H9 (cell line): ENCODE results near the gene LMBRD2. TPM values are rescaled to one million over a fixed set of nuclear protein-coding genes. Genes with fewer than 3 reads are reported as not detected.
A peak's percentile ranks its signal among the peaks of the same experiment; 100 is the strongest.

Experiments used
- DNase-seq: peaks from one replicate; pipeline ENCODE4 v3.0.0-alpha.2; 2017
- H2AFZ ChIP-seq: one replicate; pipeline ENCODE4 v1.6.1; 2013; ENCODE audit warnings: mild to moderate bottlenecking, low read length, control low read depth, moderate library complexity
- H2AK5ac ChIP-seq: 2 replicates; pipeline ENCODE4 v1.6.1; 2013; ENCODE audit warnings: low read length, control low read depth, mixed read lengths; ENCODE audit not compliant: insufficient read length
- H2BK120ac ChIP-seq: one replicate; pipeline ENCODE4 v1.6.1; 2013; ENCODE audit warnings: low read depth, mild to moderate bottlenecking, low read length, control low read depth, inconsistent platforms; ENCODE audit not compliant: poor library complexity, severe bottlenecking
- H2BK12ac ChIP-seq: 2 replicates; pipeline ENCODE4 v1.6.1; 2013; ENCODE audit warnings: low read length, control low read depth, mixed read lengths, low read depth; ENCODE audit not compliant: insufficient read length
- H2BK15ac ChIP-seq: 2 replicates; pipeline ENCODE4 v1.6.1; 2013; ENCODE audit warnings: low read depth, low read length, control low read depth
- H2BK20ac ChIP-seq: one replicate; pipeline ENCODE4 v1.6.1; 2013; ENCODE audit warnings: low read depth, mild to moderate bottlenecking, low read length, control low read depth, inconsistent platforms; ENCODE audit not compliant: poor library complexity, severe bottlenecking
- H2BK5ac ChIP-seq: 2 replicates; pipeline ENCODE4 v1.6.1; 2013; ENCODE audit warnings: low read length, control low read depth, mixed read lengths; ENCODE audit not compliant: insufficient read length
- H3K14ac ChIP-seq: 2 replicates; pipeline ENCODE4 v1.6.1; 2013; ENCODE audit warnings: low read length, control low read depth; ENCODE audit not compliant: insufficient read depth
- H3K18ac ChIP-seq: 2 replicates; pipeline ENCODE4 v1.6.1; 2013; ENCODE audit warnings: low read depth, mild to moderate bottlenecking, mixed read lengths, low read length, control low read depth; ENCODE audit not compliant: insufficient read length
- H3K23ac ChIP-seq: 2 replicates; pipeline ENCODE4 v1.6.1; 2013; ENCODE audit warnings: low read length, control low read depth, mixed read lengths, low read depth; ENCODE audit not compliant: insufficient read length
- H3K23me2 ChIP-seq: 2 replicates; pipeline ENCODE4 v1.6.1; 2013; ENCODE audit warnings: low read depth, mild to moderate bottlenecking, mixed read lengths, low read length, control low read depth; ENCODE audit not compliant: insufficient read length, poor library complexity, severe bottlenecking
- H3K27ac ChIP-seq: 2 replicates; pipeline ENCODE4 v1.5.1; 2013; ENCODE audit warnings: low read length, control low read depth, mixed read lengths, low read depth; ENCODE audit not compliant: insufficient read length
- H3K27me3 ChIP-seq: 2 replicates; pipeline ENCODE4 v1.6.1; 2013; ENCODE audit warnings: low read length, control low read depth, inconsistent platforms; ENCODE audit not compliant: insufficient read depth
- H3K4ac ChIP-seq: 2 replicates; pipeline ENCODE4 v1.6.1; 2013; ENCODE audit warnings: low read depth, mild to moderate bottlenecking, control low read depth, inconsistent platforms, low read length, moderate library complexity
- H3K4me1 ChIP-seq: 2 replicates; pipeline ENCODE4 v1.6.1; 2013; ENCODE audit warnings: low read length, control low read depth, inconsistent platforms; ENCODE audit not compliant: insufficient read depth
- H3K4me2 ChIP-seq: 2 replicates; pipeline ENCODE4 v1.6.1; 2013; ENCODE audit warnings: low read length, control low read depth, mixed read lengths; ENCODE audit not compliant: insufficient read length, insufficient read depth
- H3K56ac ChIP-seq: 2 replicates; pipeline ENCODE4 v1.6.1; 2013; ENCODE audit warnings: low read depth, mild to moderate bottlenecking, mixed read lengths, low read length, control low read depth; ENCODE audit not compliant: insufficient read length
- H3K79me1 ChIP-seq: 2 replicates; pipeline ENCODE4 v1.6.1; 2013; ENCODE audit warnings: low read depth, mild to moderate bottlenecking, moderate library complexity, low read length, control low read depth, inconsistent platforms; ENCODE audit not compliant: insufficient read depth, poor library complexity, severe bottlenecking
- H3K79me2 ChIP-seq: 2 replicates; pipeline ENCODE4 v1.6.1; 2013; ENCODE audit warnings: low read length, control low read depth, inconsistent platforms; ENCODE audit not compliant: insufficient read depth
- H3K9ac ChIP-seq: 2 replicates; pipeline ENCODE4 v1.6.1; 2013; ENCODE audit warnings: low read length, control low read depth, mixed read lengths; ENCODE audit not compliant: insufficient read length; ENCODE audit errors: extremely low read depth
- H3K9me3 ChIP-seq: one replicate; pipeline ENCODE4 v1.6.1; 2013; ENCODE audit warnings: low read depth, low read length, inconsistent platforms; ENCODE audit not compliant: control insufficient read depth
- H3T11ph ChIP-seq: one replicate; pipeline ENCODE4 v1.6.1; 2013; ENCODE audit warnings: mild to moderate bottlenecking, low read length, control low read depth, inconsistent platforms
- H4K20me1 ChIP-seq: one replicate; pipeline ENCODE4 v1.6.1; 2013; ENCODE audit not compliant: control insufficient read depth, insufficient read length, insufficient read depth
- H4K5ac ChIP-seq: 2 replicates; pipeline ENCODE4 v1.6.1; 2013; ENCODE audit warnings: low read depth, mild to moderate bottlenecking, mixed read lengths, low read length, control low read depth; ENCODE audit not compliant: insufficient read length
- H4K8ac ChIP-seq: replicated peaks from 2 replicates; pipeline ENCODE4 v1.6.1; 2013; ENCODE audit warnings: low read length, control low read depth, mixed read lengths, low read depth; ENCODE audit not compliant: insufficient read length
- H4K91ac ChIP-seq: 2 replicates; pipeline ENCODE4 v1.6.1; 2013; ENCODE audit warnings: low read depth, mild to moderate bottlenecking, moderate library complexity, mixed read lengths, low read length, control low read depth; ENCODE audit not compliant: insufficient read length
- H3K27ac Mint-ChIP-seq, 3 experiments: 2 replicates in 2 of 3; 3 replicates in 1 of 3; pipeline ENCODE4 v1.8.0; 2020 to 2021; ENCODE audit warnings: mixed read lengths in 3 of 3, mild to moderate bottlenecking in 1 of 3, moderate library complexity in 1 of 3
- H3K27me3 Mint-ChIP-seq: 2 replicates; pipeline ENCODE4 v1.8.0; 2021; ENCODE audit warnings: low read depth, mild to moderate bottlenecking, moderate library complexity, mixed read lengths
- H3K36me3 Mint-ChIP-seq, 3 experiments: 2 replicates in 2 of 3; 3 replicates in 1 of 3; pipeline ENCODE4 v1.8.0; 2020 to 2021; ENCODE audit warnings: low read depth in 3 of 3, mixed read lengths in 3 of 3; ENCODE audit not compliant: insufficient read depth in 1 of 3
- H3K4me1 Mint-ChIP-seq, 2 experiments: 2 replicates each; pipeline ENCODE4 v1.8.0; 2020; ENCODE audit warnings: mixed read lengths in 2 of 2
- H3K4me3 Mint-ChIP-seq, 2 experiments: 2 replicates in 1 of 2; 3 replicates in 1 of 2; pipeline ENCODE4 v1.8.0; 2020 to 2021; ENCODE audit warnings: mild to moderate bottlenecking in 2 of 2, mixed read lengths in 2 of 2, moderate library complexity in 1 of 2
- H3K9me3 Mint-ChIP-seq, 2 experiments: 2 replicates in 1 of 2; 3 replicates in 1 of 2; pipeline ENCODE4 v1.8.0; 2020; ENCODE audit warnings: mild to moderate bottlenecking in 2 of 2, mixed read lengths in 2 of 2, moderate library complexity in 1 of 2
- CTCF ChIP-seq: fragments of 200-600 bp; sonication (generic); conservative IDR thresholded peaks from 3 replicates; pipeline ENCODE4 v1.8.0; 2021; ENCODE audit warnings: antibody characterized with exemption, mild to moderate bottlenecking
- WGBS: extraction: QIAGEN DNeasy Blood & Tissue Kit; methylation state at CpG from one replicate; pipeline ENCODE4 v1.1.7; 2013; ENCODE audit warnings: missing lambda C conversion rate, low lambda C conversion rate, mixed read lengths; ENCODE audit not compliant: insufficient read length; ENCODE audit errors: extremely low coverage; 5-methylcytosine and 5-hydroxymethylcytosine counted together
- total RNA-seq: library from RNA; stranded (reverse); gene quantifications from 2 replicates; pipeline ENCODE4 v1.2.1, GENCODE V29; 2021

LMBRD2 gene
- total RNA-seq, 1 experiment from 2014 or later: 5.3 TPM

GRCh38 chr5:36177715-36178523 lies 26.2 kb upstream of the LMBRD2 start:
- Histone ChIP-seq H3K9ac (no peak overlapping the region), H2BK5ac (no peak overlapping the region), H3K27me3 (no peaks in the 10 kb centered on the region), H3K23me2 (no peaks in the 10 kb centered on the region), H3K79me2 (no peaks in the 10 kb centered on the region), H3K4ac (no peak overlapping the region), H3T11ph (no peak overlapping the region), H2BK15ac (no peak overlapping the region), H2BK20ac (no peak overlapping the region), H2BK12ac (no peak overlapping the region), H3K14ac (no peak overlapping the region), H3K23ac (no peak overlapping the region), H2AK5ac (no peak overlapping the region), H4K8ac (no peak overlapping the region), H3K27ac (no peak overlapping the region), H3K4me1 (no peaks in the 10 kb centered on the region), H3K18ac (no peak overlapping the region), H4K5ac (no peak overlapping the region), H4K20me1 (no peaks in the 10 kb centered on the region), H3K56ac (no peak overlapping the region), H3K9me3 (no peaks in the 10 kb centered on the region), H2AFZ (no peak overlapping the region), H2BK120ac (no peak overlapping the region), H4K91ac (no peak overlapping the region), H3K79me1 (no peaks in the 10 kb centered on the region), H3K4me2 (no peak overlapping the region)
- peak; percentile 43 for TF ChIP-seq CTCF
- no peak for DNase-seq
- H3K27ac Mint-ChIP-seq: no peak overlapping the region
- WGBS: no CpG with 5 or more reads among the region's 2 CpGs
- no peaks in the 10 kb centered on the region for H3K27me3 Mint-ChIP-seq
- H3K4me3 Mint-ChIP-seq: no peak overlapping the region
- peaks cover 39 to 87% (median 80%) of the 10 kb centered on the region in 3 experiments for H3K36me3 Mint-ChIP-seq
- no peaks in the 10 kb centered on the region for H3K4me1 Mint-ChIP-seq
- H3K9me3 Mint-ChIP-seq: no peaks in the 10 kb centered on the region
